ENCODE data around the gene MEIKIN. TPM values are rescaled to one million over a fixed set of nuclear protein-coding genes. Genes with fewer than 3 reads are reported as not detected.
"Not testable (repeated sequence)": the region's sequence is repeated elsewhere in the genome, so short reads cannot be mapped to it uniquely, and the experiment has no call there.

Gene MEIKIN
- total RNA-seq, 1 experiment from 2014 or later, result not detected

GRCh38 chr5:131810510-131811249 lies 134.8 kb downstream of the MEIKIN start:
- Histone ChIP-seq H3K4me3 (no peak overlapping the region), H3K36me3 (no peaks in the 10 kb centered on the region), H3K9me3 (no peaks in the 10 kb centered on the region), H3K27me3 (peaks cover 2% of the 10 kb centered on the region; the same call in 1 of the 2 replicates)
- DNase-seq, result no peak

GRCh38 chr5:131796793-131797693 lies 148.4 kb downstream of the MEIKIN start, which contains the start of gene FNIP1:
Gene FNIP1 (minus strand): TSS chr5:131797017. CDS start chr5:131796921, 96 bp downstream.
- Histone ChIP-seq H3K36me3 (peaks cover 26% of the 10 kb centered on the region), H3K27me3 (no peaks in the 10 kb centered on the region), H3K4me3 (peak within 1 kb of the TSS; percentile 94), H3K9me3 (no peaks in the 10 kb centered on the region)
- DNase-seq, result peak; percentile 100

GRCh38 chr5:131795879-131796792 lies 149.3 kb downstream of the MEIKIN start:
- Histone ChIP-seq H3K4me3 (peak overlapping the region; percentile 94), H3K9me3 (no peaks in the 10 kb centered on the region), H3K27me3 (no peaks in the 10 kb centered on the region), H3K36me3 (peaks cover 28% of the 10 kb centered on the region)
- DNase-seq, result peak; percentile 74

GRCh38 chr5:131795228-131795627 lies 150.2 kb downstream of the MEIKIN start:
- DNase-seq, result no peak
- H3K36me3 ChIP-seq, result peaks cover 30% of the 10 kb centered on the region
- H3K9me3 ChIP-seq, result no peaks in the 10 kb centered on the region
- H3K27me3 ChIP-seq, result no peaks in the 10 kb centered on the region
- H3K4me3 ChIP-seq, result peak overlapping the region; percentile 94

- Histone ChIP-seq H3K36me3 (peaks cover 30% of the 10 kb centered on the region), H3K27me3 (no peaks in the 10 kb centered on the region), H3K4me3 (peak overlapping the region; percentile 94), H3K9me3 (no peaks in the 10 kb centered on the region)
- no peak for DNase-seq
Measured at GRCh38 chr5:131794586-131794985, 150.9 kb downstream of the MEIKIN start.

GRCh38 chr5:131792896-131793295 lies 152.6 kb downstream of the MEIKIN start:
- H3K27me3 ChIP-seq, result no peaks in the 10 kb centered on the region
- no peak overlapping the region for H3K4me3 ChIP-seq
- H3K36me3 ChIP-seq, result peaks cover 36% of the 10 kb centered on the region
- no peaks in the 10 kb centered on the region for H3K9me3 ChIP-seq
- DNase-seq, result no peak

GRCh38 chr5:131791866-131792265 lies 153.6 kb downstream of the MEIKIN start:
- DNase-seq, result no peak
- Histone ChIP-seq H3K27me3 (no peaks in the 10 kb centered on the region), H3K9me3 (no peaks in the 10 kb centered on the region), H3K36me3 (peaks cover 41% of the 10 kb centered on the region), H3K4me3 (no peak overlapping the region)

- no peak overlapping the region for H3K4me3 ChIP-seq
- H3K9me3 ChIP-seq, result no peaks in the 10 kb centered on the region
- no peaks in the 10 kb centered on the region for H3K27me3 ChIP-seq
- H3K36me3 ChIP-seq, result peaks cover 37% of the 10 kb centered on the region
- DNase-seq, result no peak
Measured at GRCh38 chr5:131790550-131790949, 154.9 kb downstream of the MEIKIN start.

- H3K9me3 ChIP-seq, result no peaks in the 10 kb centered on the region
- H3K36me3 ChIP-seq, result peaks cover 32% of the 10 kb centered on the region
- no peak for DNase-seq
- no peak overlapping the region for H3K4me3 ChIP-seq
- H3K27me3 ChIP-seq, result no peaks in the 10 kb centered on the region
Measured at GRCh38 chr5:131789765-131790164, 155.7 kb downstream of the MEIKIN start.

- no peak for DNase-seq
- H3K4me3 ChIP-seq, result no peak overlapping the region
- H3K9me3 ChIP-seq, result peaks cover 4% of the 10 kb centered on the region
- no peaks in the 10 kb centered on the region for H3K27me3 ChIP-seq
- H3K36me3 ChIP-seq, result peaks cover 30% of the 10 kb centered on the region
Measured at GRCh38 chr5:131787736-131788135, 157.7 kb downstream of the MEIKIN start.

GRCh38 chr5:131786900-131787692 lies 158.4 kb downstream of the MEIKIN start:
- H3K4me3 ChIP-seq, result no peak overlapping the region
- DNase-seq, result no peak
- H3K36me3 ChIP-seq, result peaks cover 32% of the 10 kb centered on the region
- H3K27me3 ChIP-seq, result no peaks in the 10 kb centered on the region
- H3K9me3 ChIP-seq, result peaks cover 6% of the 10 kb centered on the region

- Histone ChIP-seq H3K9me3 (peaks cover 10% of the 10 kb centered on the region), H3K27me3 (no peaks in the 10 kb centered on the region), H3K36me3 (peaks cover 39% of the 10 kb centered on the region), H3K4me3 (no peak overlapping the region)
- DNase-seq, result no peak
Measured at GRCh38 chr5:131786036-131786435, 159.4 kb downstream of the MEIKIN start.

- no peaks in the 10 kb centered on the region for H3K27me3 ChIP-seq
- peaks cover 12% of the 10 kb centered on the region for H3K9me3 ChIP-seq
- no peak overlapping the region for H3K4me3 ChIP-seq
- DNase-seq, result no peak
- peaks cover 43% of the 10 kb centered on the region for H3K36me3 ChIP-seq
Measured at GRCh38 chr5:131783874-131784273, 161.6 kb downstream of the MEIKIN start.

- Histone ChIP-seq H3K4me3 (no peak overlapping the region), H3K9me3 (peaks cover 12% of the 10 kb centered on the region), H3K36me3 (peaks cover 40% of the 10 kb centered on the region), H3K27me3 (no peaks in the 10 kb centered on the region)
- no peak for DNase-seq
Measured at GRCh38 chr5:131783357-131783756, 162.1 kb downstream of the MEIKIN start.

GRCh38 chr5:131782717-131783116 lies 162.7 kb downstream of the MEIKIN start:
- no peak overlapping the region for H3K4me3 ChIP-seq
- no peak for DNase-seq
- H3K9me3 ChIP-seq, result peaks cover 12% of the 10 kb centered on the region
- H3K36me3 ChIP-seq, result peaks cover 37% of the 10 kb centered on the region
- no peaks in the 10 kb centered on the region for H3K27me3 ChIP-seq

- peaks cover 12% of the 10 kb centered on the region for H3K9me3 ChIP-seq
Measured at GRCh38 chr5:131778141-131778540, 167.3 kb downstream of the MEIKIN start.

More at GRCh38 chr5:131778141-131778540, 167.3 kb downstream of the MEIKIN start:
- not testable (repeated sequence) for H3K4me3 ChIP-seq, DNase-seq, H3K27me3 ChIP-seq
- H3K36me3 ChIP-seq, result peaks cover 31% of the 10 kb centered on the region
